Renal pelvis (tissue), 4 donors: Measurements from ENCODE around the gene SLC16A10. TPM values are rescaled to one million over a fixed set of nuclear protein-coding genes. Genes with fewer than 3 reads are reported as not detected.
"Not testable (repeated sequence)": the region's sequence is repeated elsewhere in the genome, so short reads cannot be mapped to it uniquely, and the experiment has no call there.

Source experiments
- DNase-seq: peaks from one replicate; pipeline ENCODE4 v3.0.0-alpha.2; 2013
- polyA plus RNA-seq, 3 donors: library from polyadenylated mRNA; unstranded; fragments of 120-200 nt; gene quantifications; one replicate each; pipeline ENCODE4 v1.2.1, GENCODE V29; 2013; ENCODE audit not compliant: insufficient read length in 3 of 3

The SLC16A10 gene
- polyA plus RNA-seq, 3 donors = 24.5 to 33.8 (median 31.0) TPM

DNA sequence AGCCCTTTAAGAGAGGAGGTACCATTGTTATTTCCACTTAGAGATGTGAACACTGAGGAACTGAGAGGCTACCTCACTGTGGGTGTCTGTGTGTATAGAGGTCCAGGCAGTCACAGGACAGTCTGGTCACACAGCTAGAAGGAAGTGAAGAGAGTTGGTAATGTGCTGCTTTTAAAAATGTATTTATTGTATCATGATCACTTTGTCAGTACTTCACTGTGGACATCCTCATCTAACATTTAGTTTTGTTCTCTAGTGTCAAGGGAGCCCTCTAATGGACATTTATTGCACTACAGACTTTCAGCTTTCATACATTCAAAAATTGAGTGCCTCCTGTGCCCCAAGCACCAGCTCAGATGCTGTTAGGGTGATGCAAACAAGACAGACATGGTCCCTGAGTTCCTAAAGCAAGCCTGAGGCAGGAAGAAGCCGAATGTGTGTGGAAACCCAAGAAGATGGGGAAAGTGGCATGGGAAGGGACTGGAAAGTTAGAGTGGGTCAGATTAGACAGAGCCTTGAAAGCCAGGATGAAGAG, 123.0 kb downstream of the SLC16A10 start:
- DNase-seq = peak; percentile 58

DNA sequence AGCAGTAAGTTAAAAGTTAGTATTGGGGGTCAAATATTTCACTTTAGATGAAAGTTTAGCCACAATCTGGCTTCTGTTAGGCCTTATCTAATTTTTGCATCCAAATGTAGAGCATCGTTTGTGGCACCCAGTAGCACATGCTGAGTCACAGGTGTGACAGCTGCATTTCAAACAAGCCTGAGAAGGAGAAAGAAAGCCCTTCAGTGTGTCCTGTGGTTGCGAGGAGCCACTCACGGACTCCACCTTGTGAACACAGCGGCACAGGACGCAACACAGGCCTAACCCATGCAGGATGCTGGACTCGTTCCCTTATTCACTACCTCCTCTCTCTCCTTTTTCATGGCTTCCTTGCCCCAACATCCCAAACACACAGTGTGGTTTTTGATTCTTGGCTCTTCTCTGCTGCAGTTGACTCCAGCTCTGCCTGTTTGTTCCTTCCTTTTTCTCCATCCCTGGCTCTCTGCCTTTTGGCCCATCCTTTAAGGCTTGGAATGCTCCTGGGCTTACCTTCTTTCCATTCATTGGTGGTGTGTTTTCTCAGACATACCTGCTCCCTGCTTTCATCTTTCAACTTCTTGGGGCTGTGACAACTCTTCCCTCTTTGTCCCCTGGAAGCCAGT, 124.2 kb downstream of the SLC16A10 start:
- DNase-seq = no peak

DNA sequence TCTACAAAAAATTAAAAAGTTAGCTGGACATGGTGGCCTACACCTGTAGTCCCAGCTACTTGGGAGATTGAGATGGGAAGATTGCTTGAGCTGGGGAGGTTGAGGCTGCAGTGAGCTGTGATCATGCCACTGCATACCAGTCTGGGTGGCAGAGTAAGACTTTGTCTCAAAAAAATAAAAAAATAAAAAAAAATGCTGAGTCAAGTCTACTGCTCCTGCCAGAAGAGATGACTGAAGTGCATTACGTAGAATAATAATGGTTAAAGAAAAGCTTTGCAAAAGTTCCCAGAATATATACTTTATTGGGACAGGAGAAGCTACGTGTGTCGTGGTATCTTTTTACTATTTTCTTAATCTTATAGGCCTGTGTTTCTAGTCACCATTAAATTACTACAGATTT, 125.3 kb downstream of the SLC16A10 start:
- no peak for DNase-seq

DNA sequence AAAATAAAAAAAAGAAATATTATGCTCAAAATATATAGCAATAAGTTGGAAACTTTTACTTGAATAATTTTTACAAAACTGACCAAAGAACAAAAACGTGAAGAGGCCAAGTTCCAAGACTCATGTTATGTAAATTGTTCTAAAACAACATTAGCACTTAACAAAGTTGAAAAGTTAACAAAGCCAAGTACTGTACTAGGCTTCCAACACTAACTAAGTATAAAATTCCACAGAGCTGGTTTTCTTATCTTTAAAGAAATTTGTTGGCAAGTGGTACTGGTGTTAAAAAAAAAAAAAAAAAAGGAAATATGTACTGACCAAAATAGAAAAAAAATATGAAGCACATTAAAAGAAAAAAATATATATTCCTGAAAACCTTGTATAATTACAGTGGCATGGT, 127.8 kb downstream of the SLC16A10 start:
- no peak for DNase-seq

DNA sequence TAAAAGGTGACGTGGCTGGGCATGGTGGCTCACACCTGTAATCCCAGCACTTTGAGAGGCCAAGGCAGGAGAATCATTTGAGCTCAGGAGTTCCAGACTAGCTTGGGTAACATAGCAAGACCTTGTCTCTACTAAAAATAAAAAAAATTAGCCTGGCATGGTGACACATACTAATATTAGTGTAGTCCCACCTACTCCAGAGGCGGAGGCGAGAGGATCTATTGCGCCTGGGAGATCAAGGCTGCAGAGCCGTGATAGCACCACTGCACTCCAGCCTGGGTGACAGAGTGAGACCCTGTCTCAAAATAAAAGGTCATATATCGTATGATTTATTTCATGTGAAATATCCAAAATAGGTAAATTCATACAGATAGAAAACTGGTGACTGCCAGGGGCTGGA, 132.5 kb downstream of the SLC16A10 start:
- DNase-seq = no peak

DNA sequence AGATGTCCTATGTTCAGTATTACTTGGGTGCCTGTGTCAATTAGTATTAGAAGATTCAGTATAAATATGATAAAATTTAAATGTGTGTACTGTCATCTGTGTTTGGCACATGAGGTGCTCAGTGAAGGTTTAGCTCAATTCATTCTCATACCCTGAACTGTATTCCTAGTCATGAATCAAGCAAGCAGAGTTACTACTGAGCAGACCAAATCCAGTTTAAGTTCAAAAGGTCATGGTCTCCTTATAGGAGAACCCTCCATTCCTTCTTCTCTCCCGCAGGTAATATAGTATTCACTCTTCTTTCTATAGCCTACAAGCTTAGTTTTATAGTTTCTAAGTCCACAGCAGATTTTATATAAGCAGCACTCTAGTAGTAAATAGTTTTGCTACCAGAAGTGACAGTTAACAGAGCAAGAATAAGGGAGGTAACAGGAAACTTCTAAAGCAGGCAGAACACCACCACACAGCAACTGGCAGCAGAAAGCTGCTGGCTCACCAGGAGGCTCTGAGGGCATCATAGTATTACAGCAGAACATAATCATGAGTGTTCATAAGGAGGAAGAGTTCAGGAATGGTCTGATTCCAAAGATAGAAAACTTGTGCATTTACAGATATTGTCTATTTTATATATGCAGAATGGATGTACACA, 133.2 kb downstream of the SLC16A10 start:
- no peak for DNase-seq

DNA sequence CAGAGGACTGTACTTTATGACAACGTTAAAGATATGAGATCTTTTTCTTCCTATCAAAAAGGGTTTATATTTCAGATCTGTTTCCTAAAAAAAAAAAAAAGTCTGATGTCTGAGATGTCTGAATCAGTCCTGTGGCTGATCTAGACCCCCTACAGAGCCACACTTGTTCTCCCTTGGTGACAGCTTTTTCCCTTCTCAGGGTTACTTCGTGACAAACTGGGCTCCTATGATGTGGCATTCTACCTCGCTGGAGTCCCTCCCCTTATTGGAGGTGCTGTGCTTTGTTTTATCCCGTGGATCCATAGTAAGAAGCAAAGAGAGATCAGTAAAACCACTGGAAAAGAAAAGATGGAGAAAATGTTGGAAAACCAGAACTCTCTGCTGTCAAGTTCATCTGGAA, 134.5 kb downstream of the SLC16A10 start:
- no peak for DNase-seq

DNA sequence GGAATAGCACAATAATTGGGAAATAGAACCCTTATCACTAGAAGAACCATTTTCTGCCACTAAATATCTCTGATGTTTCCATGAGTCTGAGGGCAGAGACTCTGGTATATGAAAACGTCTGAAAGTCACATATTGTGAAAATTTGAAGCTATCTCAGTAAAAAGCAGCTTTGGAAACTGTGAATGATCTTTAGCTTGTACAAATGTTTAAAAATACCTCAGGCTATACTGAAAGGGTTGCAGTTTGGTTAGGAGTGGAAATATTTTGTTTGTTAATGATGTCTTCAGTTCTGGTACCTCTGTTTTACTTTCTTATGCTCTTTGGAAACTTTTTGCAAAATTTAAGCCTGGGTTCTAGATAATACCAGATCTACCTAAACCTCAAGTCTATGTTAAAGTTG, 135.0 kb downstream of the SLC16A10 start:
- DNase-seq = no peak

DNA sequence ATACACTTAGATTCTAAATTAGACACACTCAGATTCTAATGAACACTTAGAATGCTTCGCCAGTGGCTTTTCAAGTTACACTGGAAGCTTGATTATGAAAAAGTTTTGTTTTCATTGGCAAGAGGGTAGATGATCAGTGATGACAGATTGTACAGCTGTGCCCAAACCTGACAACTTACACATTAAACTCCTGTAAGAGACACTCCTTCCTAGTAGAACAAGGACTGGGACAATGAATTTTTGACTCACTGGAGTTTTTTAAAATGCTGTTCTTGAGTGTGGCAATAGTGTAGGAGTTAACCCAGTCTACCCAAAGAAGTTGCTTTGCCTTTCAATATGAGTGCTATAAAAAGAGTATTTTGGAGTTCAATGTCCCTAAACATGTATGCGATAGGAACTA, 140.8 kb downstream of the SLC16A10 start:
- DNase-seq = no peak

DNA sequence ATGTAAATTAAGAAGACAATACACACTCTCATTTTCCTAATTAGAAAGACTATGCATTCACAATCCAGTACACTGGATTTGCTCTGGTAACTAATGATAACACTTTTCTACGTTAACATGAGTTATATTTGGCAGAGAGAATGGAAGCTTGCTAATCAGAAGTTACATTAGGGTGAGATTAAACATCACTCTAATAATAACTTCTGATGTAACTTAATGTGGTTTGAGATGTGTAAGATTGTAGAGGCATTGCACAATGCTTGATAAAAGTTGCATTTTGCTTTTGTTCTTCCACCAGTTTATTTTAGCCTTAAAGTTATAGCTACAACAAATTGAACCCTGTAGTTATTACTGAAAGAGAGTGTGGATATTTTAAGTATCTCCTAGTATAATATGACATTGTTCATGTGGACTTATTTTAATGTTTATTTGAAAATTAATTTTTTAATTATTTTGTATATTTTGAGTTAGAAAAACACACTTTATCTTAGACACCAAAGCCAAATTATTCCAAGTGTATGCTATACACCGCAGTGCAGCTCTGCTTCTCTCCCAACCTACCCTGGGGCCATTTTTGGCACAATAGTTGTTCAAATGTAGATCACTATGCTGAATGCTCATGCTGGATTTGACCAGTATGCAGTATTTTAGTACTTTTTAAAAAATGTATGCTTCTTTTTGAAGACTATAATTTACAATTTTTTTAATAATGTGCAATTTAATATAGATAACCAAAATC, 143.2 kb downstream of the SLC16A10 start:
- no peak for DNase-seq

DNA sequence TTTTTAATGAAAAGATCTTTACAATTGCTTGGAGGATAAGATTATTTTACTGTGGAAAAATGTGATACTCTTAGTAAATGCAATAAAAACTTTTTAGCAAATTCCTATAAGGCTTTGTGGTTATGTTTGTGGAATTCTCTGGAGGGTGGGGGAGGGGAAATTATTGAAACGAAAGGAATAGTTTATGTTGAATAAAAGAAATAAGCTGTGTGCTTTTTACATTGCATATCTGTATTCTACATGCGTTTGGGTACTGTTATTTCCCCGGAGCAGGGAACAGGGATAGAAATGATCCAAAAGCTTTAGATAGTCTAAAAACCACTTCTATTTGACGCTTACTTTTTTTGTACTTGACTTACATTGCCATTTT, 143.8 kb downstream of the SLC16A10 start:
- DNase-seq = no peak

DNA sequence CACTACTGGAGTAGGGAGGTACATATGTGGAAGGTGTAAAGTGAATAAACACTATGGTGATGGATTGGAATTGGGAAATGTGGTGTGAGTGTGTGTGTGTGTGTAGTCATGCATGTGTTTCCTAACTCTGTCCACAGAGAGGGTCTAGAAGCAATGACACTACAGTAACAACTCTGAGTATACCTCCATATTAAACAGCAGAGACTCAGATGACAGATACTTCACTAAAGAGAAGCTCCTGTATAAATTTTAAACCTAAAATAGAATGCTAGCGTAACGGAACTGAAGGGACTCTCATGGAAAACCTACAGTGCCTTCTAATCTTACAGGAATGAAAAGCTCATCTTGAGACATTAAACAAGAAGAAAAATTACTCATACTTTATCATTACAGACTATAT, 150.5 kb downstream of the SLC16A10 start:
- DNase-seq = no peak

DNA sequence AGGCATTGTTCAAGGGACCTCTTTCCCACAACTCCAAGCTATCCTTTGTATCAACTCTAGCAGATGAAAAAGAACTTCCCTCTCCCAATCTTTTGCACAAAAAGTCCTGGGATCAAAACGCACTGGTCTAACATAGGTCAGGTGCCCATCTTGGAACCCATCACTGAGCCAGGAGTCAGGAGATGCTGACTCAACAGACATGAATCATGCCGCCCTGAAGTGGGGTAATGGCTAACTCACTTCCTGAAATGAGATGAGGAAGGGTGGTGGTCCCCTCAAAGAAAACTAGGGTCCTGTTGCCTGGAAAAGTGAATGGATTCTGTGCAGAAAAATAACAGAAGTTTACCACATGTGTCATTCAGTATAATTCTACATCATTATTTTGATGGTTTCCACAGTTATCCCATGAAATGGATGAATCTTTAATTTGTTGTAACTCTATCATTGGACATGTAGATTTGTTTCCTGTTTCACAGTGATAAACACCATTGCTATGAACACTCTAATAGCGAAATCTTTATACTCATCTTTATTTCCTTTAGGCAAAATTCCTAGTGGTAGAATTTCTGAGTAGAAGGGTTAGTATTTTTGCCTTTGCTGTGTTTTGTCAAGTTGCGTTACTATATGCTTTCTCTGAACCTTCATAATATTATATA, 151.3 kb downstream of the SLC16A10 start:
- DNase-seq = no peak

DNA sequence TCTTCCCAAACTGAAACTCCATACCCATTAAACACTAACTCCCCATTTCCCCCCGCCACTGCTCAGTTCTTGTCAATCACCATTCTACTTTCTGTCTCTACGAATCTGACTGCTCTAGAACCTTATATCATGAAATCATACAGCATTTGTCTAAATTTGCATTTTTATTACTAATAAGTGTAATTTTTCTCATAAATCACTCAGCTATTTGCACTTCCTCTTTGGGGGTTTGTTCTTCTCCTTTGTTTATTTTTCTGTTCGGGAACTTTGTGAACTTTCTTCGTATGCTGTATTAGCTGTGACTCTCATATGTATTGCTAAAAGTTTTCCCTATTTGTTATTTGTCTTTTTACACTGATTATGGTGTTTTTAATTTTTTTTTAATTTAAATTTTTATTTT, 152.2 kb downstream of the SLC16A10 start:
- DNase-seq = no peak

DNA sequence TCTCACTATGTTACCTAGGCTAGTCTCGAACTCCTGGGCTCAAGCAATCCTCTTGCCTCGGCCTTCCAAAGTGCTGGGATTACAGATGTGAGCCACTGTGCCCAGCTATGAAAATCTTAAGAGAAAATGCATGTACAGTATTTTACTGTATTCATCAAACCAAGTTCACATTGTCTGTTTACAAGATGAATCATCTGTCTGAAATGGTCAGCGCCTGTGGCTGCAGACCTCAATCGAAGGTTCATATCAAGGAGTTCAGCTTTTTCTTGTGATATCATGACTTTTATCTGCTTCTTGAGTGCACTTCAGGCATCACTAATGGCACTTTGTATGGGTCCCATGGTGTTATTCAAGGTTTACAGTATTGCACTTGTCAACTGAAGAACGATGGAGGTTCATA, 155.1 kb downstream of the SLC16A10 start:
- DNase-seq = no peak

DNA sequence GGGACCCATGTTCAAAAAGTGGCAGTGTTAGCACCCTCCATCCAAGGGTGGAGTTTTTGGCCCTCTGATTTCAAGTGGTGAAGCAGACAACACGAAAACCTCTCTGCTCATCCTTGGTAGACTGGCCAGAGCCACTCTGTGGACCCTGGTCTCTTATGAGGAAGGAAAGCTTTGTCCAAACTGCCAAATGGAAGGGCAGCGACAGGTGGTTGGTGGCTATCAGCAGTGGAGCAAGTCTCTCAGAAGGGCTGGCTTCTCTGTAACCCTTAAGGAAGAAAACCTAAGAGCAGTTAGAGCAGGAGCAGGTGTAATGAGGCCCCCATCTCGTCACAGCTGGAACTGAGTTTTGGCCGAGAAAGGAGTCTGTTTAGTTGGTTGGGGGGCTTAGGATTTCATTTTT, 155.8 kb downstream of the SLC16A10 start:
- no peak for DNase-seq

DNA sequence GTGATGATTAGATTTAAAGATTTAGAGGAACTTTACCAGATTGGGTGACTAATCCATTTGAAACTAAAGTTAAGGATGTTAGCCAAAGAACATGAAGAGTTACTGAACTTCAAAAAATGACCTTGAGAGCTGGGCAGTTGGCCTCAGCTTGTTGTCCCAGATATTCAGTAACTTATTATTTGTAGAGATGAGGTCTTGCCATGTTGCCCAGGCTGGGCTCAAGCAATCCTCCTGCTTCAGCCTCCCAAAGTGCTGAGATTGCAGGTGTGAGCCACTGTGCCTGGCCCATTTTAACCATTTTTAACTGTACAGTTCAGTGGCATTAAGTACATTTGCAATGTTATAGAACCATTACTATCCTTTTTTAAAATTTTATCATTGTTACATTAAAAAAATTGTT, 161.5 kb downstream of the SLC16A10 start:
- DNase-seq = no peak

DNA sequence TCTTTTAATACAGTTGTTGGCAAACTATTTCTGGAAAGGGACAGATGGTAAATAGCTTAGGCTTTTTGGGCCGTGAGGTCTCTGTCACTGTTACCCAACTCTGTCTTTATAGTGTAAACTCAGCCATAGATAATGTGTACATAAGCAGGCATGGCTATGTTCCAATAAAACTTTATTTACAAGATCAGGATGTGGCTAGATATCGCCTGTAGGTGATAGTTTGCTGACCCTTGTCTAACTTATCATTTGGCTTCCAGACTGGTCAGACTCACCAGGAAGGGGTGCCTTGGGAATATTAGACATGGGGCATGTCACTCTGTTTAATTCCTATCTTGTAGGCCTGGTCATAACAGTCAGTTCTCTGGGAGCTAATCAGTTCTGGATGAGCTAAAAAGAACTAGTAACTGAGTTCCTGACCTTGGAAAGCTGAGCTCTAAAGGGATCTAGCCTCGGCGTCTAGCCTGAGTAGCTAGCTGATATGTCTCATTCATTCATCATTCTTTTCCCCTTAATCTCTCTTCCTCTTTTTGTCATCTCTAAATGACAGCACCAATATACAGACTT, 163.6 kb downstream of the SLC16A10 start:
- no peak for DNase-seq

DNA sequence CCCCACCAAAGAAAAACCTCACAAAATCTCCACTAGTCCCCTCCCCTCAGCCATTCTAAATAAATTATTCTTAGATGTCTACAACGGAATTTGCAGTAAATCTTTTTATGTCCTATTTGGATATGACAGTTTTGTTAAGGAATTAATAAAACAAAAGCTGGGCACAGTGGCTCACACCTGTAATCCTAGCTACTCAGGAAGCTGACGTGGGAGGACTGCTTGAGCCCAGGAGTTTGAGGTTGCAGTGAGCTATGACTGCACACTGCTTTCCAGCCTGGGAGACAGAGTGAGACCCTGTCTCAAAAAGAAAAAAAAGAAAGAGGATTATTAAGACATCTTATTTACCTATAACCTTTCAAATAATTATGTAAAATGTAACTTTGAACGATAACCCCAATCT, 165.4 kb downstream of the SLC16A10 start:
- DNase-seq = no peak

DNA sequence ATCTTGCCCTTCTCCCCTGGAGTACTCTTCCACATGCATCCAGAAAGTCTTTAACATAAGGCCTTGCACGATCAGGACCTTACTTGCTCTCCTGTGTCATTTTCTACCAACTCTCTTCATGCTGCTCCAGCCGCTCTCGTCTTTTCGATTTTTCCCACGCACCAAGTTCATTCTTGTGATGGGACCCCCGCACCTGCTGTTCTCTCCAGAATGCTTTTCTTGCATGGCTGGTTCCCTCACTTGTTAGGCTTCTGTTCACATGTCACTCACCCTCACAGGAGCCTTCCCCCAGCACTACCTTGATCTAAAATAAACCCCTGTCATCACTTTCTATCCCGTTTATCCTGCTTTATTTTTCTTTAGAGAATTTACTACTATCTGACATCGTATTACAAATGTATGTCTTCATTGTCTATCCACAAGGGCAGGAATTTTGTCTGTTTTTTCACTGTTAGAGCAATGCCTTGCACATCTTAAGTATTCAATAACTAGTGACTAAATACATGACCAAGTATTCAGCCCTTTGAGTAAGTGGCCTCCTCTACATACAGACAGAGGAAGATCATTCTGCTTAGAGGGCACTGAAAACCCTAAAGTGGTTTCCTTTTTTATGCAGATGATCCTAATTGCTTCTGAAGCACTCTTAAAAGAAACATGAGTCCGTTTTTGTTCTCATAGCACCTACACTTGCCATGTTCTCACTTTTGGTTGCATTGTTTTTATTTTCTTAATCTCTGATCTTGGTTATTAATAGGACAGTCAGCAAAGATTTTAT, 166.9 kb downstream of the SLC16A10 start:
- DNase-seq = no peak

DNA sequence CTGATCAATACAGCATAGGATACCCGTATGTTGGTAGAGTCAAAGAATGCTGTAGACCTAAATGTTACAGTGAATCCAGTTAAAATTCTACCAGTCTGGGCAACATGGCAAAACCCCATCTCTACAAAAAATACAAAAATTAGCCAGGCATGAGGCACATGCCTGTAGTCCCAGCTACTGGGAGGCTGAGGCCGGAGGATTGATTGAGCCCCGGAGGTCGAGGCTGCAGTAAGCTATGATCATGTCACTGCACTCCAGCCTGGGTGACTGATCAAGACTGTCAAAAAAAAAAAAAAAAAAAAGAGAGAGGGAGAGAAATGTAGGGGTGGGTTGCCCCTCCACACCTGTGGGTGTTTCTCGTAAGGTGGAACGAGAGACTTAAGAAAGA, 167.5 kb downstream of the SLC16A10 start:
- no peak for DNase-seq

DNA sequence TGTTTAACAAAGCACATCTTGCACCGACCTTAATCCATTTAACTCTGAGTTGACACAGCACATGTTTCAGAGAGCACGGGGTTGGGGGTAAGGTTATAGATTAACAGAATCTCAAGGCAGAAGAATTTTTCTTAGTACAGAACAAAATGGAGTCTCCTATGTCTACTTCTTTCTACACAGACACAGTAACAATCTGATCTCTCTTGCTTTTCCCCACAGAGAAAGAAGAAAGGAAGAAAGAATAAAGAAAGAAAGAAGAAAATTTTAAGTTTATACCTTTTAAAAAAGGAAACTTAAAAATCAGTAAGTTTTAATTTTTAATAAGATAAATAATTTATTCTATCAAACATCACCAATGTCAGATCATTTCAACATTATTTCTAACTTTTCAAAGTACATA, 168.5 kb downstream of the SLC16A10 start:
- DNase-seq = not testable (repeated sequence)
